H9 (cell line): ENCODE data around the gene E2F4. TPM values are rescaled to one million over a fixed set of nuclear protein-coding genes. Genes with fewer than 3 reads are reported as not detected.
A peak's percentile ranks its signal among the peaks of the same experiment; 100 is the strongest.

Experiments used
- DNase-seq: peaks from one replicate; pipeline ENCODE4 v3.0.0-alpha.2; 2017
- H2AFZ ChIP-seq: one replicate; pipeline ENCODE4 v1.6.1; 2013; ENCODE audit warnings: mild to moderate bottlenecking, low read length, control low read depth, moderate library complexity
- H2AK5ac ChIP-seq: 2 replicates; pipeline ENCODE4 v1.6.1; 2013; ENCODE audit warnings: low read length, control low read depth, mixed read lengths; ENCODE audit not compliant: insufficient read length
- H2BK120ac ChIP-seq: one replicate; pipeline ENCODE4 v1.6.1; 2013; ENCODE audit warnings: low read depth, mild to moderate bottlenecking, low read length, control low read depth, inconsistent platforms; ENCODE audit not compliant: poor library complexity, severe bottlenecking
- H2BK12ac ChIP-seq: 2 replicates; pipeline ENCODE4 v1.6.1; 2013; ENCODE audit warnings: low read length, control low read depth, mixed read lengths, low read depth; ENCODE audit not compliant: insufficient read length
- H2BK15ac ChIP-seq: 2 replicates; pipeline ENCODE4 v1.6.1; 2013; ENCODE audit warnings: low read depth, low read length, control low read depth
- H2BK20ac ChIP-seq: one replicate; pipeline ENCODE4 v1.6.1; 2013; ENCODE audit warnings: low read depth, mild to moderate bottlenecking, low read length, control low read depth, inconsistent platforms; ENCODE audit not compliant: poor library complexity, severe bottlenecking
- H2BK5ac ChIP-seq: 2 replicates; pipeline ENCODE4 v1.6.1; 2013; ENCODE audit warnings: low read length, control low read depth, mixed read lengths; ENCODE audit not compliant: insufficient read length
- H3K14ac ChIP-seq: 2 replicates; pipeline ENCODE4 v1.6.1; 2013; ENCODE audit warnings: low read length, control low read depth; ENCODE audit not compliant: insufficient read depth
- H3K18ac ChIP-seq: 2 replicates; pipeline ENCODE4 v1.6.1; 2013; ENCODE audit warnings: low read depth, mild to moderate bottlenecking, mixed read lengths, low read length, control low read depth; ENCODE audit not compliant: insufficient read length
- H3K23ac ChIP-seq: 2 replicates; pipeline ENCODE4 v1.6.1; 2013; ENCODE audit warnings: low read length, control low read depth, mixed read lengths, low read depth; ENCODE audit not compliant: insufficient read length
- H3K23me2 ChIP-seq: 2 replicates; pipeline ENCODE4 v1.6.1; 2013; ENCODE audit warnings: low read depth, mild to moderate bottlenecking, mixed read lengths, low read length, control low read depth; ENCODE audit not compliant: insufficient read length, poor library complexity, severe bottlenecking
- H3K27ac ChIP-seq: 2 replicates; pipeline ENCODE4 v1.5.1; 2013; ENCODE audit warnings: low read length, control low read depth, mixed read lengths, low read depth; ENCODE audit not compliant: insufficient read length
- H3K27me3 ChIP-seq: 2 replicates; pipeline ENCODE4 v1.6.1; 2013; ENCODE audit warnings: low read length, control low read depth, inconsistent platforms; ENCODE audit not compliant: insufficient read depth
- H3K4ac ChIP-seq: 2 replicates; pipeline ENCODE4 v1.6.1; 2013; ENCODE audit warnings: low read depth, mild to moderate bottlenecking, control low read depth, inconsistent platforms, low read length, moderate library complexity
- H3K4me1 ChIP-seq: 2 replicates; pipeline ENCODE4 v1.6.1; 2013; ENCODE audit warnings: low read length, control low read depth, inconsistent platforms; ENCODE audit not compliant: insufficient read depth
- H3K4me2 ChIP-seq: 2 replicates; pipeline ENCODE4 v1.6.1; 2013; ENCODE audit warnings: low read length, control low read depth, mixed read lengths; ENCODE audit not compliant: insufficient read length, insufficient read depth
- H3K56ac ChIP-seq: 2 replicates; pipeline ENCODE4 v1.6.1; 2013; ENCODE audit warnings: low read depth, mild to moderate bottlenecking, mixed read lengths, low read length, control low read depth; ENCODE audit not compliant: insufficient read length
- H3K79me1 ChIP-seq: 2 replicates; pipeline ENCODE4 v1.6.1; 2013; ENCODE audit warnings: low read depth, mild to moderate bottlenecking, moderate library complexity, low read length, control low read depth, inconsistent platforms; ENCODE audit not compliant: insufficient read depth, poor library complexity, severe bottlenecking
- H3K79me2 ChIP-seq: 2 replicates; pipeline ENCODE4 v1.6.1; 2013; ENCODE audit warnings: low read length, control low read depth, inconsistent platforms; ENCODE audit not compliant: insufficient read depth
- H3K9ac ChIP-seq: 2 replicates; pipeline ENCODE4 v1.6.1; 2013; ENCODE audit warnings: low read length, control low read depth, mixed read lengths; ENCODE audit not compliant: insufficient read length; ENCODE audit errors: extremely low read depth
- H3K9me3 ChIP-seq: one replicate; pipeline ENCODE4 v1.6.1; 2013; ENCODE audit warnings: low read depth, low read length, inconsistent platforms; ENCODE audit not compliant: control insufficient read depth
- H3T11ph ChIP-seq: one replicate; pipeline ENCODE4 v1.6.1; 2013; ENCODE audit warnings: mild to moderate bottlenecking, low read length, control low read depth, inconsistent platforms
- H4K20me1 ChIP-seq: one replicate; pipeline ENCODE4 v1.6.1; 2013; ENCODE audit not compliant: control insufficient read depth, insufficient read length, insufficient read depth
- H4K5ac ChIP-seq: 2 replicates; pipeline ENCODE4 v1.6.1; 2013; ENCODE audit warnings: low read depth, mild to moderate bottlenecking, mixed read lengths, low read length, control low read depth; ENCODE audit not compliant: insufficient read length
- H4K8ac ChIP-seq: replicated peaks from 2 replicates; pipeline ENCODE4 v1.6.1; 2013; ENCODE audit warnings: low read length, control low read depth, mixed read lengths, low read depth; ENCODE audit not compliant: insufficient read length
- H4K91ac ChIP-seq: 2 replicates; pipeline ENCODE4 v1.6.1; 2013; ENCODE audit warnings: low read depth, mild to moderate bottlenecking, moderate library complexity, mixed read lengths, low read length, control low read depth; ENCODE audit not compliant: insufficient read length
- H3K27ac Mint-ChIP-seq, 3 experiments: 2 replicates in 2 of 3; 3 replicates in 1 of 3; pipeline ENCODE4 v1.8.0; 2020 to 2021; ENCODE audit warnings: mixed read lengths in 3 of 3, mild to moderate bottlenecking in 1 of 3, moderate library complexity in 1 of 3
- H3K27me3 Mint-ChIP-seq: 2 replicates; pipeline ENCODE4 v1.8.0; 2021; ENCODE audit warnings: low read depth, mild to moderate bottlenecking, moderate library complexity, mixed read lengths
- H3K36me3 Mint-ChIP-seq, 3 experiments: 2 replicates in 2 of 3; 3 replicates in 1 of 3; pipeline ENCODE4 v1.8.0; 2020 to 2021; ENCODE audit warnings: low read depth in 3 of 3, mixed read lengths in 3 of 3; ENCODE audit not compliant: insufficient read depth in 1 of 3
- H3K4me1 Mint-ChIP-seq, 2 experiments: 2 replicates each; pipeline ENCODE4 v1.8.0; 2020; ENCODE audit warnings: mixed read lengths in 2 of 2
- H3K4me3 Mint-ChIP-seq, 2 experiments: 2 replicates in 1 of 2; 3 replicates in 1 of 2; pipeline ENCODE4 v1.8.0; 2020 to 2021; ENCODE audit warnings: mild to moderate bottlenecking in 2 of 2, mixed read lengths in 2 of 2, moderate library complexity in 1 of 2
- H3K9me3 Mint-ChIP-seq, 2 experiments: 2 replicates in 1 of 2; 3 replicates in 1 of 2; pipeline ENCODE4 v1.8.0; 2020; ENCODE audit warnings: mild to moderate bottlenecking in 2 of 2, mixed read lengths in 2 of 2, moderate library complexity in 1 of 2
- WGBS: extraction: QIAGEN DNeasy Blood & Tissue Kit; methylation state at CpG from one replicate; pipeline ENCODE4 v1.1.7; 2013; ENCODE audit warnings: missing lambda C conversion rate, low lambda C conversion rate, mixed read lengths; ENCODE audit not compliant: insufficient read length; ENCODE audit errors: extremely low coverage; 5-methylcytosine and 5-hydroxymethylcytosine counted together
- total RNA-seq: library from RNA; stranded (reverse); gene quantifications from 2 replicates; pipeline ENCODE4 v1.2.1, GENCODE V29; 2021
- TF ChIP-seq, protein P1 (sequence below): fragments of 200-600 bp; sonication (generic); conservative IDR thresholded peaks from 3 replicates; pipeline ENCODE4 v1.8.0; 2021; ENCODE audit warnings: antibody characterized with exemption, mild to moderate bottlenecking

Gene E2F4
- total RNA-seq, 1 experiment from 2014 or later = 116 TPM

DNA sequence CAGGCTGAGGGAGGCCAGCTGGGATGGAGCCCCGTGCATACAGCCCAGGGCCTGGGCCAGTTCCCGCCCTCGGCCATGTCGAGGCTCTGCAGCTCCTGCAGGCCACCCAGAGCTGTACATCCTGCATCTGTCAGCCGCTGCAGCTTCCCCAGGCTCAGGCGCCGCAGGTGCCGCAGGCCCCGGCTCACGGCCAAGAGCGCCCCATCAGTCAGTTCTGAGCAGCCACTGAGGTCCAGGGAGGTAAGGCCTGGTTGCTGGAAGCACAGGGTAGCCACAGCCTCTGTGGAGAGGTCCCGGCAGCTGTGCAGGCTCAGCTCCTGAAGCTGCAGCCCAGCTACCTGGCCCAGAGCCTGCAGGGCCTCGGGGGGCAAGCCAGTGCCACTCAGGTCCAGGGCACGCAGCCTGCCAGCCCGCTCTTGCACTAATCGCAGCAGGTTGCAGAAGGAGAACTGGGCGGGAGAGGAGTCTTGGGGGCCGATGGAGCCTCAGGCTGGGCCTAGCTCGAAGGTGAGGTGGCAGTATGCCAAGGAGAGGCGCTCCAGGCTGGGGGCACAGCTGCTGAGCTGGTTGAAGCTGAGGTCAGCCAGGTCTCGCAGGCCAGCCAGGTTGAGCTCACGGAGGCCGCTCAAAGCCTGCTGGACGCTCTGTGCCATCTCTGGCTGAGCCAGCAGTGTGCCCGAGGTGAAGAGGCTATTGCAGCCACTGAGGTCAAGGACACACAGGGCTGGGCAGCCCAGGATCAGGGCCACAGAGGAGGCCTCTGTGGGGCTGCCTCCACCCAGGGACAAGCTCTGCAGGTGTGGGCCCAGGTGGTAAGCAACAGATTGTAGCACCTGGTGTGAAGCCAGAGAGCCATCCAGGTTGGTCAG is 18.3 kb downstream of the E2F4 start:
- H3K4me3 Mint-ChIP-seq = no peak overlapping the region
- Histone ChIP-seq H3K4me2 (no peak overlapping the region), H3K4me1 (no peaks in the 10 kb centered on the region), H2BK5ac (no peak overlapping the region), H3K79me2 (no peaks in the 10 kb centered on the region), H3K4ac (no peak overlapping the region), H3K9me3 (no peaks in the 10 kb centered on the region), H2BK20ac (no peak overlapping the region), H4K5ac (no peak overlapping the region), H4K20me1 (no peaks in the 10 kb centered on the region), H3K27ac (no peak overlapping the region), H2AK5ac (no peak overlapping the region), H2AFZ (no peak overlapping the region), H3K56ac (no peak overlapping the region), H4K8ac (no peak overlapping the region), H2BK120ac (no peak overlapping the region), H2BK15ac (no peak overlapping the region), H3K79me1 (no peaks in the 10 kb centered on the region), H2BK12ac (no peak overlapping the region), H4K91ac (no peak overlapping the region), H3K23me2 (no peaks in the 10 kb centered on the region), H3T11ph (no peak overlapping the region), H3K23ac (no peak overlapping the region), H3K9ac (no peak overlapping the region), H3K14ac (no peak overlapping the region), H3K18ac (no peak overlapping the region), H3K27me3 (no peaks in the 10 kb centered on the region; the same call in 1 of the 2 replicates)
- no peaks in the 10 kb centered on the region for H3K9me3 Mint-ChIP-seq
- TF ChIP-seq, protein P1, sequence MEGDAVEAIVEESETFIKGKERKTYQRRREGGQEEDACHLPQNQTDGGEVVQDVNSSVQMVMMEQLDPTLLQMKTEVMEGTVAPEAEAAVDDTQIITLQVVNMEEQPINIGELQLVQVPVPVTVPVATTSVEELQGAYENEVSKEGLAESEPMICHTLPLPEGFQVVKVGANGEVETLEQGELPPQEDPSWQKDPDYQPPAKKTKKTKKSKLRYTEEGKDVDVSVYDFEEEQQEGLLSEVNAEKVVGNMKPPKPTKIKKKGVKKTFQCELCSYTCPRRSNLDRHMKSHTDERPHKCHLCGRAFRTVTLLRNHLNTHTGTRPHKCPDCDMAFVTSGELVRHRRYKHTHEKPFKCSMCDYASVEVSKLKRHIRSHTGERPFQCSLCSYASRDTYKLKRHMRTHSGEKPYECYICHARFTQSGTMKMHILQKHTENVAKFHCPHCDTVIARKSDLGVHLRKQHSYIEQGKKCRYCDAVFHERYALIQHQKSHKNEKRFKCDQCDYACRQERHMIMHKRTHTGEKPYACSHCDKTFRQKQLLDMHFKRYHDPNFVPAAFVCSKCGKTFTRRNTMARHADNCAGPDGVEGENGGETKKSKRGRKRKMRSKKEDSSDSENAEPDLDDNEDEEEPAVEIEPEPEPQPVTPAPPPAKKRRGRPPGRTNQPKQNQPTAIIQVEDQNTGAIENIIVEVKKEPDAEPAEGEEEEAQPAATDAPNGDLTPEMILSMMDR = no peak
- no peak overlapping the region; a peak in 1 of 7 replicates for H3K27ac Mint-ChIP-seq
- peak; percentile 56 for DNase-seq
- H3K27me3 Mint-ChIP-seq = peaks cover 28% of the 10 kb centered on the region
- H3K36me3 Mint-ChIP-seq = no peaks in the 10 kb centered on the region; a peak in 2 of 7 replicates
- peaks cover 10 to 12% of the 10 kb centered on the region in 2 experiments; a peak in 3 of 4 replicates for H3K4me1 Mint-ChIP-seq
- WGBS = no CpG with 5 or more reads among the region's 25 CpGs
